ENCODE data around the gene SLC26A9. TPM values are rescaled to one million over a fixed set of nuclear protein-coding genes. Genes with fewer than 3 reads are reported as not detected.

SLC26A9 gene
- polyA plus RNA-seq, 4 donors, result 0.01 to 0.81 (median 0.13) TPM

GRCh38 chr1:205969229-205969628 is 26.0 kb upstream of the SLC26A9 start:
- Histone ChIP-seq H3K27me3 (ENCODE audit: control insufficient read depth in 3 of 3, insufficient read depth in 3 of 3, low read length in 3 of 3) (no peaks in the 10 kb centered on the region), H3K9me3 (ENCODE audit: control insufficient read depth in 2 of 2, insufficient read depth in 1 of 2, low read depth in 1 of 2, low read length in 1 of 2) (no peaks in the 10 kb centered on the region), H3K27ac (ENCODE audit: low read depth in 1 of 3, low read length in 2 of 3) (no peak overlapping the region), H3K36me3 (ENCODE audit: control insufficient read depth in 3 of 3, insufficient read depth in 2 of 3, low read depth in 1 of 3, low read length in 3 of 3) (no peaks in the 10 kb centered on the region), H3K4me3 (ENCODE audit: low read depth in 1 of 3, low read length in 3 of 3) (no peak overlapping the region), H3K4me1 (ENCODE audit: control insufficient read depth in 3 of 3, insufficient read depth in 2 of 3, low read depth in 1 of 3, low read length in 2 of 3) (no peaks in the 10 kb centered on the region)
- no peak for DNase-seq
- 83 to 91% (median 86%) methylated on average over 8 of the region's 8 CpGs for WGBS, 3 donors
- FAIRE-seq, result no peak

GRCh38 chr1:205967554-205968335 is 24.5 kb upstream of the SLC26A9 start:
- Histone ChIP-seq H3K4me1 (ENCODE audit: control insufficient read depth in 3 of 3, insufficient read depth in 2 of 3, low read depth in 1 of 3, low read length in 2 of 3) (no peaks in the 10 kb centered on the region), H3K9me3 (ENCODE audit: control insufficient read depth in 2 of 2, insufficient read depth in 1 of 2, low read depth in 1 of 2, low read length in 1 of 2) (no peaks in the 10 kb centered on the region), H3K36me3 (ENCODE audit: control insufficient read depth in 3 of 3, insufficient read depth in 2 of 3, low read depth in 1 of 3, low read length in 3 of 3) (no peaks in the 10 kb centered on the region), H3K27me3 (ENCODE audit: control insufficient read depth in 3 of 3, insufficient read depth in 3 of 3, low read length in 3 of 3) (peaks cover 0 to 2% (median 0%) of the 10 kb centered on the region in 3 donors), H3K27ac (ENCODE audit: low read depth in 1 of 3, low read length in 2 of 3) (no peak overlapping the region), H3K4me3 (ENCODE audit: low read depth in 1 of 3, low read length in 3 of 3) (no peak overlapping the region)
- no peak for FAIRE-seq
- no peak for DNase-seq
- 71 to 81% (median 72%) methylated on average over 10 of the region's 10 CpGs for WGBS, 3 donors

- H3K4me3 ChIP-seq (ENCODE audit: low read depth in 1 of 3, low read length in 3 of 3), result no peak overlapping the region
- no peaks in the 10 kb centered on the region for H3K9me3 ChIP-seq (ENCODE audit: control insufficient read depth in 2 of 2, insufficient read depth in 1 of 2, low read depth in 1 of 2, low read length in 1 of 2)
- FAIRE-seq (no peak), DNase-seq (no peak)
- 70 to 76% (median 72%) methylated on average over 10 to 13 of the region's 13 CpGs for WGBS, 3 donors
- H3K36me3 ChIP-seq (ENCODE audit: control insufficient read depth in 3 of 3, insufficient read depth in 2 of 3, low read depth in 1 of 3, low read length in 3 of 3), result no peaks in the 10 kb centered on the region
- peaks cover 0 to 7% (median 0%) of the 10 kb centered on the region in 3 donors for H3K27me3 ChIP-seq (ENCODE audit: control insufficient read depth in 3 of 3, insufficient read depth in 3 of 3, low read length in 3 of 3)
- H3K4me1 ChIP-seq (ENCODE audit: control insufficient read depth in 3 of 3, insufficient read depth in 2 of 3, low read depth in 1 of 3, low read length in 2 of 3), result no peaks in the 10 kb centered on the region
- no peak overlapping the region for H3K27ac ChIP-seq (ENCODE audit: low read depth in 1 of 3, low read length in 2 of 3)
Observed at GRCh38 chr1:205965036-205965884, 22.0 kb upstream of the SLC26A9 start.

- Histone ChIP-seq H3K9me3 (ENCODE audit: control insufficient read depth in 2 of 2, insufficient read depth in 1 of 2, low read depth in 1 of 2, low read length in 1 of 2) (no peaks in the 10 kb centered on the region), H3K27me3 (ENCODE audit: control insufficient read depth in 3 of 3, insufficient read depth in 3 of 3, low read length in 3 of 3) (peaks cover 0 to 9% (median 0%) of the 10 kb centered on the region in 3 donors), H3K36me3 (ENCODE audit: control insufficient read depth in 3 of 3, insufficient read depth in 2 of 3, low read depth in 1 of 3, low read length in 3 of 3) (no peaks in the 10 kb centered on the region), H3K4me3 (ENCODE audit: low read depth in 1 of 3, low read length in 3 of 3) (no peak overlapping the region), H3K4me1 (ENCODE audit: control insufficient read depth in 3 of 3, insufficient read depth in 2 of 3, low read depth in 1 of 3, low read length in 2 of 3) (no peaks in the 10 kb centered on the region), H3K27ac (ENCODE audit: low read depth in 1 of 3, low read length in 2 of 3) (no peak overlapping the region)
- WGBS, 3 donors, result 80 to 89% (median 87%) methylated on average over 15 to 16 of the region's 16 CpGs
- FAIRE-seq, result no peak
- DNase-seq, result no peak
Observed at GRCh38 chr1:205963352-205964155, 20.3 kb upstream of the SLC26A9 start.

- DNase-seq, result no peak
- WGBS, 3 donors, result 72 to 79% (median 76%) methylated on average over 6 of the region's 6 CpGs
- Histone ChIP-seq H3K27ac (ENCODE audit: low read depth in 1 of 3, low read length in 2 of 3) (no peak overlapping the region), H3K4me3 (ENCODE audit: low read depth in 1 of 3, low read length in 3 of 3) (no peak overlapping the region), H3K36me3 (ENCODE audit: control insufficient read depth in 3 of 3, insufficient read depth in 2 of 3, low read depth in 1 of 3, low read length in 3 of 3) (no peaks in the 10 kb centered on the region), H3K27me3 (ENCODE audit: control insufficient read depth in 3 of 3, insufficient read depth in 3 of 3, low read length in 3 of 3) (peaks cover 0 to 9% (median 0%) of the 10 kb centered on the region in 3 donors), H3K4me1 (ENCODE audit: control insufficient read depth in 3 of 3, insufficient read depth in 2 of 3, low read depth in 1 of 3, low read length in 2 of 3) (no peaks in the 10 kb centered on the region), H3K9me3 (ENCODE audit: control insufficient read depth in 2 of 2, insufficient read depth in 1 of 2, low read depth in 1 of 2, low read length in 1 of 2) (no peaks in the 10 kb centered on the region)
- FAIRE-seq, result no peak
Observed at GRCh38 chr1:205962821-205963221, 19.6 kb upstream of the SLC26A9 start.

GRCh38 chr1:205961991-205962820 is 18.9 kb upstream of the SLC26A9 start:
- DNase-seq (no peak), FAIRE-seq (no peak)
- no peak overlapping the region for H3K4me3 ChIP-seq (ENCODE audit: low read depth in 1 of 3, low read length in 3 of 3)
- no peaks in the 10 kb centered on the region for H3K9me3 ChIP-seq (ENCODE audit: control insufficient read depth in 2 of 2, insufficient read depth in 1 of 2, low read depth in 1 of 2, low read length in 1 of 2)
- no peak overlapping the region for H3K27ac ChIP-seq (ENCODE audit: low read depth in 1 of 3, low read length in 2 of 3)
- no peaks in the 10 kb centered on the region for H3K4me1 ChIP-seq (ENCODE audit: control insufficient read depth in 3 of 3, insufficient read depth in 2 of 3, low read depth in 1 of 3, low read length in 2 of 3)
- H3K36me3 ChIP-seq (ENCODE audit: control insufficient read depth in 3 of 3, insufficient read depth in 2 of 3, low read depth in 1 of 3, low read length in 3 of 3), result no peaks in the 10 kb centered on the region
- H3K27me3 ChIP-seq (ENCODE audit: control insufficient read depth in 3 of 3, insufficient read depth in 3 of 3, low read length in 3 of 3), result peaks cover 0 to 9% (median 0%) of the 10 kb centered on the region in 3 donors
- WGBS, 3 donors, result 31 to 63% (median 38%) methylated on average over 9 of the region's 9 CpGs

GRCh38 chr1:205961405-205961804 is 18.1 kb upstream of the SLC26A9 start:
- Histone ChIP-seq H3K27me3 (ENCODE audit: control insufficient read depth in 3 of 3, insufficient read depth in 3 of 3, low read length in 3 of 3) (peaks cover 0 to 13% (median 0%) of the 10 kb centered on the region in 3 donors), H3K27ac (ENCODE audit: low read depth in 1 of 3, low read length in 2 of 3) (no peak overlapping the region), H3K36me3 (ENCODE audit: control insufficient read depth in 3 of 3, insufficient read depth in 2 of 3, low read depth in 1 of 3, low read length in 3 of 3) (no peaks in the 10 kb centered on the region), H3K9me3 (ENCODE audit: control insufficient read depth in 2 of 2, insufficient read depth in 1 of 2, low read depth in 1 of 2, low read length in 1 of 2) (no peaks in the 10 kb centered on the region), H3K4me1 (ENCODE audit: control insufficient read depth in 3 of 3, insufficient read depth in 2 of 3, low read depth in 1 of 3, low read length in 2 of 3) (no peaks in the 10 kb centered on the region), H3K4me3 (ENCODE audit: low read depth in 1 of 3, low read length in 3 of 3) (no peak overlapping the region)
- FAIRE-seq (no peak), DNase-seq (peak in 1 of 2 donors; percentile 7)
- 18 to 48% (median 28%) methylated on average over 2 of the region's 2 CpGs for WGBS, 3 donors

Measured in small intestine (tissue), 7 donors.